22Rv1 (cell line): Measurements from ENCODE around the gene ALDH16A1.

Source experiments
- ZFX ChIP-seq: fragments of 450-650 bp; IDR thresholded peaks from 2 replicates; pipeline ENCODE4 v1.6.1; 2017; ENCODE audit warnings: antibody characterized with exemption, borderline replicate concordance
- TF ChIP-seq, protein P1 (sequence below): fragments of 450-650 bp; IDR thresholded peaks from 2 replicates; pipeline ENCODE4 v1.5.1; 2017; ENCODE audit warnings: mild to moderate bottlenecking

- TF ChIP-seq, protein P1, sequence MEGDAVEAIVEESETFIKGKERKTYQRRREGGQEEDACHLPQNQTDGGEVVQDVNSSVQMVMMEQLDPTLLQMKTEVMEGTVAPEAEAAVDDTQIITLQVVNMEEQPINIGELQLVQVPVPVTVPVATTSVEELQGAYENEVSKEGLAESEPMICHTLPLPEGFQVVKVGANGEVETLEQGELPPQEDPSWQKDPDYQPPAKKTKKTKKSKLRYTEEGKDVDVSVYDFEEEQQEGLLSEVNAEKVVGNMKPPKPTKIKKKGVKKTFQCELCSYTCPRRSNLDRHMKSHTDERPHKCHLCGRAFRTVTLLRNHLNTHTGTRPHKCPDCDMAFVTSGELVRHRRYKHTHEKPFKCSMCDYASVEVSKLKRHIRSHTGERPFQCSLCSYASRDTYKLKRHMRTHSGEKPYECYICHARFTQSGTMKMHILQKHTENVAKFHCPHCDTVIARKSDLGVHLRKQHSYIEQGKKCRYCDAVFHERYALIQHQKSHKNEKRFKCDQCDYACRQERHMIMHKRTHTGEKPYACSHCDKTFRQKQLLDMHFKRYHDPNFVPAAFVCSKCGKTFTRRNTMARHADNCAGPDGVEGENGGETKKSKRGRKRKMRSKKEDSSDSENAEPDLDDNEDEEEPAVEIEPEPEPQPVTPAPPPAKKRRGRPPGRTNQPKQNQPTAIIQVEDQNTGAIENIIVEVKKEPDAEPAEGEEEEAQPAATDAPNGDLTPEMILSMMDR: no peak
- no peak for TF ChIP-seq ZFX
Measured at GRCh38 chr19:49418511-49418910, 34.5 kb upstream of the ALDH16A1 start.
